Peyer's patch (tissue), 4 donors: ENCODE results near the gene CGN.

Experiments used
- CTCF ChIP-seq, 6 experiments: fragments of 450-650 bp in 4 of 6; fragments of 200-600 bp in 2 of 6; sonication (generic) in 1 of 6; IDR thresholded peaks; one replicate each; pipeline ENCODE4 v1.5.1; 2017 to 2019; ENCODE audit warnings: antibody characterized with exemption in 6 of 6, mild to moderate bottlenecking in 3 of 6, moderate library complexity in 1 of 6
- POLR2A ChIP-seq, 2 donors: fragments of 450-650 bp; IDR thresholded peaks; one replicate each; pipeline ENCODE4 v1.5.1; 2017; ENCODE audit warnings: antibody characterized with exemption in 2 of 2, mild to moderate bottlenecking in 2 of 2, moderate library complexity in 2 of 2

- TF ChIP-seq CTCF (IDR thresholded peaks at IDR 0.05) (no peak), POLR2A (IDR thresholded peaks at IDR 0.05) (no peak)
Measured at GRCh38 chr1:151465026-151465425, 46.2 kb upstream of the CGN start.
